Fibroblast of the aortic adventitia (primary cell): ENCODE data around the gene CD300E. TPM values are rescaled to one million over a fixed set of nuclear protein-coding genes. Genes with fewer than 3 reads are reported as not detected.
A peak's percentile ranks its signal among the peaks of the same experiment; 100 is the strongest.

ENCODE experiments used
- DNase-seq: peaks from one replicate; pipeline ENCODE4 v3.0.0-alpha.2; 2010; ENCODE audit warnings: low read depth
- H3K4me3 ChIP-seq: 2 replicates; pipeline ENCODE4 v1.5.1; 2011; ENCODE audit warnings: low read depth, mild to moderate bottlenecking, control low read depth, low read length, moderate library complexity
- total RNA-seq: library from RNA; depleted of rRNA; stranded (reverse); fragments of >200 nt; gene quantifications from 2 replicates; pipeline ENCODE4 v1.2.3, GENCODE V29; 2012; ENCODE audit warnings: low replicate concordance
- TF ChIP-seq, protein P1 (sequence below): IDR thresholded peaks from 2 replicates; pipeline ENCODE4 v1.5.1; 2011; ENCODE audit warnings: mild to moderate bottlenecking, low read length, control low read depth, inconsistent platforms; ENCODE audit not compliant: insufficient read depth

CD300E gene
- total RNA-seq, 1 donor, result not detected

DNA sequence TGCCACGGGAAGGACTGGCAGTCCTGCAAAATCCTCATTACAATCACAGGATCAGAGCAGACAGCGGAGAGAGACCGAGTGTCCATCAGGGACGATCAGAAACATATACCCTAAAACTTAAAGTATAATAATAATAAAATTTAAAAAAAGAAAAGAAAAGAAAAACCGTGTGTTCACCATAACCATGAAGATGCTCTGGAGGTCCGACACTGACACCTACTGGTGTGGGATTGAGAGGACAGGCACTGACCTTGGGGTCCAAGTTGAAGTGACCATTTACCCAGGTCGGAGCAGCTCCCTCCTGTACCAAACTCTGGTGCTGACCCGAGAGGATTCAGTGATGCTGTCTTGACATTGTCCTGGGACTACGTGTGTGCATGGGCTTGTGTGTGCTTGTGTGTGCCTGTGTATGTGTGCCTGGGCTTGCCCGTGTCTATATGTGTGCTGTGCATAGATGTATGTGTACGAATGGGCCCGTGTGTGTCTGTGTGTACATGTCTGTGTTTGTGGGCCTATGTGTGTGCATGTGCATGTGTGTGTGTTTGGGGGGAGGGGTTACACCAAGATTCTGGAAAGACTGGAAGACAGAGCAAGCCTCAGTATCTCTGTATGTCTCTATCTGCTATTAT lies 21.5 kb downstream of the CD300E start:
- peak; percentile 39 for DNase-seq
- no peak overlapping the region for H3K4me3 ChIP-seq
- TF ChIP-seq, protein P1, sequence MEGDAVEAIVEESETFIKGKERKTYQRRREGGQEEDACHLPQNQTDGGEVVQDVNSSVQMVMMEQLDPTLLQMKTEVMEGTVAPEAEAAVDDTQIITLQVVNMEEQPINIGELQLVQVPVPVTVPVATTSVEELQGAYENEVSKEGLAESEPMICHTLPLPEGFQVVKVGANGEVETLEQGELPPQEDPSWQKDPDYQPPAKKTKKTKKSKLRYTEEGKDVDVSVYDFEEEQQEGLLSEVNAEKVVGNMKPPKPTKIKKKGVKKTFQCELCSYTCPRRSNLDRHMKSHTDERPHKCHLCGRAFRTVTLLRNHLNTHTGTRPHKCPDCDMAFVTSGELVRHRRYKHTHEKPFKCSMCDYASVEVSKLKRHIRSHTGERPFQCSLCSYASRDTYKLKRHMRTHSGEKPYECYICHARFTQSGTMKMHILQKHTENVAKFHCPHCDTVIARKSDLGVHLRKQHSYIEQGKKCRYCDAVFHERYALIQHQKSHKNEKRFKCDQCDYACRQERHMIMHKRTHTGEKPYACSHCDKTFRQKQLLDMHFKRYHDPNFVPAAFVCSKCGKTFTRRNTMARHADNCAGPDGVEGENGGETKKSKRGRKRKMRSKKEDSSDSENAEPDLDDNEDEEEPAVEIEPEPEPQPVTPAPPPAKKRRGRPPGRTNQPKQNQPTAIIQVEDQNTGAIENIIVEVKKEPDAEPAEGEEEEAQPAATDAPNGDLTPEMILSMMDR, result peak; percentile 71

DNA sequence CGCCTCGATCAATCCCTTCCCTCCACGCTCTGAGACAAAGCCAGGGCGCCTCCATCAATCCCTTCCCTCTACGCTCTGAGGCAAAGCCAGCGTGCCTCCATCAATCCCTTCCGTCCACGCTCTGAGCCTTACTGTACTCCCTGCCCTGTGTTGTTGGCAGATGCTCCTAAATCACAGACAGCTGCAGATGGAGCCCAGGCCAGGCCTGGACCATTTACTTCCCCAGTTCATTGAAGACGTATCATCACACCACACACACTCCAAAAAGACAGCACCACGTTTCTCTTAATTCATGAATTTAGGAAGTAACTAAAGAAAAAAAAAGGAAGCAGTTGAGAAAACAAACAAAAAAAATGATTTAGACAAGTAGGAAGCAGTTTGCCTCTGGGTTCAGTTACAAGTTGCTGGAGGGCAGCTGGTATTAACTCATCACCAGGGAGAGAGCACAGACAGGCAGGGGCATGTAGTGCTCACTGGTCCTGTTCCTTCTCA lies 24.0 kb downstream of the CD300E start:
- H3K4me3 ChIP-seq, result no peak overlapping the region
- TF ChIP-seq, protein P1, result no peak
- DNase-seq, result no peak

DNA sequence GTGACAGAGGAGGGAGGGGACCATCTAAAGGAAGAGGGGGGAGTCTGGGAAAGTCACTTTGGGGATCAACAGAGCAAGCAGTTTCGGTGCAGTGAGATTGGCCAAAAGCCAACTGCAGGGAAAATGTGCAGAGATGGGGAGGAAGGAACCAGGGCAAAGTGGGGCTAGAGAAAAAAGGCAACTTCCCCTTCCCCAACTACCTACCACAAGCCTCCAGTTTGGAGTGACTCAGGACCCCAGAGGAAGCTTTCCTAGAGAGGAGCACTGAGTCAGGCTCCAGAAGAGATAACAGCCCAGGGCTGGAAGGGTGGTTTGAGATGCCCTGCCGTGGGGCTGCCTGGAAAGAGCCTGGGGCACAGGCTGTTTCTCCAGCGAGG lies 24.5 kb downstream of the CD300E start:
- TF ChIP-seq, protein P1, result no peak
- H3K4me3 ChIP-seq, result no peak overlapping the region
- DNase-seq, result no peak

DNA sequence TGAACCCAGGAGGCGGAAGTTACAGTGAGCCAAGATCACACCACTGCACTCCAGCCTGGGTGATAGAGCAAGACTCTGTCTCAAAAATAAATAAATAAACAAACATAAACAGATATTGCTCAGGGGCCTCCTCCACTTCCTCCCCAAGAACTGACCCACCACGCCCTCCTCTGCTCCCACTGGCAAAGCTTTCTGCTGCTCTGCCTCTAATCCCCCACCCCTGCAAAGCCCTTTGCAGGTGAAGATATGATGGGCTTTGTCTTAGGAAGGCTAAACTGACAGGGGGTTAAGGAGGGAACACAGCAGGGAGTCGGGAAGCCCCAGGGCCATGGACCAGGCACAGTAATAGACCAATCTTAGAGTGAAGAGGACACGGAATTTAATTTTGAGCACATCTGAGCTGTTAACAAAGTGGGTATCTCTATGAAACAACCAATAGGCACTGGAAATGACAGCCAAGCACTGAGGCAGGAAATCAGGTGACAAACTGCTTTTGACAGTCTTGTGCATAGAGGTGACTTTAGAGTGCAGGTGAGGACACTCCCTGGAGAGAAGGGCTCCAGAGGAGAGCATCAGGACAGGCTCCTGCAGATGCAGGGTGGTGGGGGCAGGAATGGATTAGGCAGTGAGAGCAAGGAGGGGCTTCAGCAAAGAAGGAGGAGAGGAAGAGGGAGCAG lies 25.1 kb downstream of the CD300E start:
- no peak for DNase-seq
- TF ChIP-seq, protein P1, result no peak
- no peak overlapping the region for H3K4me3 ChIP-seq

DNA sequence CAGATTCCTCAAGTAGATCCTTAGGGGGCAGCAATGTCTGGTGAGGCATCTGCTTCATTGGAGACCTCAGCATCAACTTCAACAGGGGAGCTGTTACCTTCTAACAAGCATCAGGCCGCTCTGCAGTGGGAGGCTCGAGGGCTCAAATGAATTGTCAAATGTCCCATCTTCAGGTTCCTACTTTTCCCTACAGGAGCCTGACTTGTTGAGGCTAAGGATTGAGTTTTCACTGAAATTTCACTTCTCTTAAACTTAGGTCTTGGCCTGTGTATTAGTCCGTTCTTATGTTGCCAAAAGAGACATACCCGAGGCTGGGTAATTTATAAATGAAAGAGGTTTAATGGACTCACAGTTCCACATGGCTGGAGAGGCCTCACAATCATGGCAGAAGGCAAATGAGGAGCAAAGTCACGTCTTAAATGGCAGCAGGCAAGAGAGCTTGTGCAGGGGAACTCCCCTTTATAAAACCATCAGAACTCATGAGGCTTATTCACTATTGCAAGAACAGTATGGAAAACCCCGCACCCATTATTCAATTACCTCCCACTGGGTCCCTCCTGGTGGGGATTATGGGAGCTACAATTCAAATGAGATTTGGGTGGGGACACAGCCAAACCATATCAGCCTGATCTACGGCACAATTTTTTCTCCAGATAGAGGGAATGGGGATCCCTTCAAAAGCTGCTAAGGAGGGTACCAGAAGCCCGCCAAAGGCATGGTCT lies 26.3 kb downstream of the CD300E start:
- no peak for DNase-seq
- H3K4me3 ChIP-seq, result no peak overlapping the region
- TF ChIP-seq, protein P1, result no peak

DNA sequence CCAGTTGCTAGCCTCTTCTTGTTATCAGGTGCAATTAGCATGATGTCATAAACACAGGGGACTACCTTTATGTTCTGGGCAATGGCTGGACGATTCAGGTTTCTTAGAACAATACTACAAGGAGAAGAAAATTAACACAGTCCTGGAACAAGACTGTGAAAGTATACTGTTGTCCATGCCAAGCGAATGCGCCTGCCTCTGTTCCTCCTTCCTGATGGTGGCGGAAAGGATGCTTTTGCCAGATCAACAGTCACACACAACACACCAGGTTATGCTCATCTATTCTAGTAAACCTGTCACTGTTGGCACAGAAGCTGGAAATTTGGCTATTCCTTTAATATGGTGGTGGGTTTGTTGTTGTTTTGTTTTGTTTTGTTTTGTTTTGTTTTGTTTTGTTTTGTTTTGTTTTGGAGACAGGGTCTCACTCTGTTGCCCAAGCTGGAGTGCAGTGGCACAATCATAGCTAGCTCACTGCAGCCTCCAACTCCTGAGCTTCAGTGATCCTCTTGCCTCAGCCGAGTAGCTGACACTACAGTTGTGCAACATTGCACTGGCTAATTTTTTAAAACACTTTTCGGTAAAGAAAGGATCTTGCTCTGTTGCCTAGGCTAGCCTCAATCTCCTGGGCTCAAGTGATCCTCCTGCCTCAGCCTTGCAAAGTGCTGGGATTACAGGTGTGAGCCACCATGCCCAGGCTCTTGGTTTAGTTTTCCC lies 28.3 kb downstream of the CD300E start:
- no peak for DNase-seq
- no peak overlapping the region for H3K4me3 ChIP-seq
- TF ChIP-seq, protein P1, result no peak
